ENCODE data around the gene AKT3.
"Not testable (repeated sequence)": the region's sequence is repeated elsewhere in the genome, so short reads cannot be mapped to it uniquely, and the experiment has no call there.

Gene AKT3

DNA sequence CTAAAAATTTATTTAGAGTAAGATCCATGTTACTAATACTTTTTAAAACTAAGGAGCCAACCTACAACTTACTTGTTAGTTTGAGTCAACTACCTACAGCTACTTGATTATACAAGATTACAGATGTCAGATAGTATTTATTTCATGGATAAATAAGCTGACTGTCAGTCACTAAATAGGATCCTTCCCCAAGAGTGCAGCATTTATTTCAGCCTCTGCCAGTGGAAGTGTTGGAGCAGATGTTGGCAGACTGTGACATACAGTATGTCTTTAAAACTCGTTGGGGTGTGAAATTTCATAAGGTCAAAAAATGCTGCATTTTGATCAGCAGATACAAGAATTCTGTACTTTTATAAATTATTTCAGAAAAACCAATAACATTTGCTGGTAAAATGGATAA is 156.2 kb downstream of the AKT3 start:
- no peak for DNase-seq (ENCODE audit: low spot score)

- no peak for DNase-seq (ENCODE audit: low spot score)
These were observed 163.9 kb downstream of the AKT3 start for GRCh38 chr1:243686159-243686558.

- no peak for DNase-seq (ENCODE audit: low spot score)
These were observed 169.2 kb downstream of the AKT3 start for GRCh38 chr1:243680860-243681259.

DNA sequence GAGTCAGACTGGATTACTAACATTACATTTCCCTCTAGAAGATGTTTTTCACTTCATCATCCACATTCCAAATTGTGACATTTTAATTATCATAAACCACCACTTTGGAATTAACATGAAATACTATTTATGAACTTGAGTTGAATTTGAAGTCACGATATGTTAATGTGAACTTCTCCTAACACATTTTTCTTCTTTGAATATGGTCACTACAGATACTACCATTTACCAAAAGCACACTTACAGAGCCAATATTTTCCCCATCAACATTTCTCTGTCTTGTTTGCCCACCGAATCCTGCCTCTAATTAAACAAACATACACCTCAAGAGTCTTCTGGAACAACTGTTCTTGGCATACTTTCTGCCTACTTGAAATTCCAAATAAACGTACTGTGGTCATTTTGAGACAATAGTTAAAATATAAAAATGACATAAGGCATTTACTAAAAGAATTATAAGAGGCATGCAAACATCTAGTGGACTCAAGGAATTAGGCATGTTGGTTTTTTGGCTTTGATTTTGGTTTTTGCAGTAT is 177.4 kb downstream of the AKT3 start:
- DNase-seq (ENCODE audit: low spot score) = no peak

- DNase-seq (ENCODE audit: low spot score) = no peak
These were observed 182.5 kb downstream of the AKT3 start for GRCh38 chr1:243667591-243667990.

DNA sequence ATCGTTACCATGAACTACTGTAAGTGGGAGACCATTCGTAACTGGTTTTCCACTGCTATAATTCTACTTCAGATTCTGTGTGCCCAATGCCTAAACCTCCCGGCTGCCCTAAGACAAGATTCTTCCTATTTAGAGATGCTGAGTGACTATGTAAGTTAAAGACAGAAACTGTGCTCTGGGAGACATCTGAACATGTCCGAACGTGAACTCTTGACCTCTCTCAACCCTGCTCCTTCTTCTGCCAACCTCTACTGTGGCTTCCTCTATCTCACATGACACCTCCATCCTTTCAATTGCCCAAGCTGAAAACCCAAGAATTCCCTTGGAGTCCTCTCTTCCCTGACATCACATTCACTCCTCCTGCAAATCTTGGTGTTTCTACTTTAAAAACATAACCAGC is 182.9 kb downstream of the AKT3 start:
- no peak for DNase-seq (ENCODE audit: low spot score)

DNA sequence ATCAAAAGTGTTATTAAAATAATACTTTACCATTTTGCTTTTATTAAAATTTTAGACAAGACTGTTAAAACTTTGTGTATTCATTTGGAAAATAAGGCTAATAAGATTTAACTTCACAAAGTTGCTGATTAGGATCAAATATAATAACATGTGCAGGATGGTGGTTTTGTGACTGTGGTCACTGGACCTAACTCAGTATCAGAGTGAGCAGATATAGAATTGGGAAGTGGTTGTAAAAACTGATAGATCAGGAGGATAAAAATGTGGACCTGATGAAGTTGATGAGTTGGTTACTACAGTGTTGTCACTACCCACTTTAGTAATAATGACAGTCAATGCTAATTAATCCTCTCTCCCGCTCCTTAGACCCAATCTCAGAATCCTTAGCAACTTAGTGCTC is 186.4 kb downstream of the AKT3 start:
- no peak for DNase-seq (ENCODE audit: low spot score)

DNA sequence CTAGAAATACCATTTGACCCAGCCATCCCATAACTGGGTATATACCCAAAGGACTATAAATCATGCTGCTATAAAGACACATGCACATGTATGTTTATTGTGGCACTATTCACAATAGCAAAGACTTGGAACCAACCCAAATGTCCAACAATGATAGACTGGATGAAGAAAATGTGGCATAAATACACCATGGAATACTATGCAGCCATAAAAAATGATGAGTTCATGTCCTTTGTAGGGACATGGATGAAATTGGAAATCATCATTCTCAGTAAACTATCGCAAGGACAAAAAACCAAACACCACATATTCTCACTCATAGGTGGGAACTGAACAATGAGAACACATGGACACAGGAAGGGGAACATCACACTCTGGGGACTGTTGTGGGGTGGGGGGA is 187.9 kb downstream of the AKT3 start:
- not testable (repeated sequence) for DNase-seq (ENCODE audit: low spot score)

DNA sequence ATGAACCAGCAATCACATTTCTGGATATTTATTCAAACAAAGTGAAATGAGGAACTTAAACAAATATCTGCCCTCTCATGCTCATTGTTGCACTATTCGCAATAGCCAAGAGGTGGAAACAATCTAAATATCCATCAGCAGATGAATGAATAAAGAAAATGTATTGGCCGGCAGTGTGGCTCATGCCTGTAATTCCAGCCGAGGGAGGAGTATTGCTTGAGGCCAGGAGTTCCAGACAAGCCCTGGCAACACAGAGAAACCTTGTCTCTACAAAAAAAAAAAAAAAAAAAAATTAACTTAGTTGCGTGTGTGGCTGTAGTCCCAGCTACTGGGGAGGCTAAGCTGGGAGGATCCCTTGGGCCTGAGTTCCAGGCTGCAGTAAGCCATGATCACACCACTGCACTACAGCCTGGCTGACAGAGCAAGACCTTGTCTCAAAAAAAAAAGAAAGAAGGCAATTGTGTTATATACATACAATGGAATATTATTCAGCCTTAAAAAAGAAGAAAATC is 191.4 kb downstream of the AKT3 start:
- DNase-seq (ENCODE audit: low spot score) = no peak

DNA sequence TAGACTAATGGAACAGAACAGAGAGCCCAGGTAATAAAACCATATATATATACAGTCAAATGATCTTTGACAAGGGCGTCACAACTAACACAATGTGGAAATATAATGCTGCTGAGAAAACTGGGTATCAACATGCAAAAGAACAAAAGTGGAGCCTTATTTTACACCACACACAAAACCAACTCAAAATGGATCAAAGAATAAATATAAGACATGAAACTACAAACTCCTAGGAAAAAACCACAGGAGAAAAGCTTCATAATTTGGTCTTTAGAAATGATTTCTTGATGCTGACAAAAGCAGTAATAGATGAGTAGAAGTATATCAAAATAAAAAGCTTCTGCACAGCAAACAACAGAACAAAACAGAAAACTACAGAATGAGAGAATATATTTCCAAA is 192.2 kb downstream of the AKT3 start:
- DNase-seq (ENCODE audit: low spot score) = no peak

GRCh38 chr1:243649530-243649929 is 200.5 kb downstream of the AKT3 start:
- DNase-seq (ENCODE audit: low spot score) = not testable (repeated sequence)

- DNase-seq (ENCODE audit: low spot score) = no peak
These were observed 203.2 kb downstream of the AKT3 start for GRCh38 chr1:243646841-243647240.

DNA sequence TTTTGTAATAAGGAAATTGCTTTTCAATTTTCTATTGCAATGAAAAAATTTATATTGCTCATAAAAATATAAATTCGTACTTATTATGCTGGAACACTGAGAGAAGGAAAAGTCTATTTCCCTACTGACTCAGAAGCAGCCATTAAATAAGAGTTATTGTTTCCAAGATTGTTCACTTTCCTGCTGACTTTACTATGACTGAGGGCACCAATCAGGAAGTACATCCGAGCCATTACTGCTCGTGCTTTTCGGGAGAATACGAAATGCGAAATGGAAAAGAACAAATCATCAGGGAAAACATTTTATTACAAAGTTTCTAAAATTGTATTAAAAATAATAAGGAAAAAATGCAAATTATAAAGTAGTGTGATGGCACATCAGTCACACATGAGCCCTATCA is 204.8 kb downstream of the AKT3 start:
- no peak for DNase-seq (ENCODE audit: low spot score)

- DNase-seq (ENCODE audit: low spot score) = no peak
These were observed 207.1 kb downstream of the AKT3 start for GRCh38 chr1:243642936-243643335.

- DNase-seq (ENCODE audit: low spot score) = no peak
These were observed 210.9 kb downstream of the AKT3 start for GRCh38 chr1:243639027-243639658.

DNA sequence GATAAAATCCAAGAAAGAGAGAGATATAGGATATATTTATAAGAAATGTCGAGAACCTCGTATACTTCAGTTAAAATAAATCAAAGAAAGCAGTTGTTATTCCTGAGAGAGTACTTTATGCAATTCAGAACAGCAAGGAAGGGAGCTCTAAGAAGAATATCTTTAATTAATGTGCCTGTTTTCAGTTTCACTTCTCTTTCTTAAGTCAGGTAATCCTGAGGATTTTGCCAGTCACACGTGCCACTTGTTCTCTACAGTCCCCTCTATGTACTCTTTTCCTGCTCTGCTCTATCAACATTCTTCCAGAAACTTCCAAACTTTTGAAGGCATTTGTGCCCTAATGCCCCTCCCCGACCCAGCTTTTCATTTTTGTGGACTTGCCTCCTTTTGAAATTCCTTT is 211.9 kb downstream of the AKT3 start:
- no peak for DNase-seq (ENCODE audit: low spot score)

GRCh38 chr1:243628476-243628907 is 221.6 kb downstream of the AKT3 start:
- DNase-seq (ENCODE audit: low spot score) = no peak

- DNase-seq (ENCODE audit: low spot score) = no peak
These were observed 226.2 kb downstream of the AKT3 start for GRCh38 chr1:243623841-243624240.

- DNase-seq (ENCODE audit: low spot score) = no peak
These were observed 228.1 kb downstream of the AKT3 start for GRCh38 chr1:243621973-243622372.

- no peak for DNase-seq (ENCODE audit: low spot score)
These were observed 229.9 kb downstream of the AKT3 start for GRCh38 chr1:243620096-243620495.

DNA sequence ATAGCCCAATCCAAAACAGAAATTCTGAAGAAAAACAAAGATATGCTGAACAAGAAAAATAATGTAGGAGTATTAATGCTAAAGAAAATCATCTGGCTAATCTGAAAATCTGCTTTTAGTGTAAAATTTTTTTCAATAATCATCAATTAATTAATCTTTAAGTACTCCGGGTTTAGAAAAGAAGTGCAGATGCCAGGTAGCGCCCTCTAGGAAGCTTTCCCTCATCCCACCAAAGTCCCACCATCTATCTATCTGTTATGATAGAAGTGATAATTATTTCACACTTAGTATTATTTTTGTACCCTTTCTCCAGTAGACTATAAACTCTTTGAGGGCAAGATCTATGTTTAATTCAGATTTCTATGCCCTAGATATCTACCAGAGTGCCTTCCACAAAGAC is 240.3 kb downstream of the AKT3 start:
- DNase-seq (ENCODE audit: low spot score) = no peak

DNA sequence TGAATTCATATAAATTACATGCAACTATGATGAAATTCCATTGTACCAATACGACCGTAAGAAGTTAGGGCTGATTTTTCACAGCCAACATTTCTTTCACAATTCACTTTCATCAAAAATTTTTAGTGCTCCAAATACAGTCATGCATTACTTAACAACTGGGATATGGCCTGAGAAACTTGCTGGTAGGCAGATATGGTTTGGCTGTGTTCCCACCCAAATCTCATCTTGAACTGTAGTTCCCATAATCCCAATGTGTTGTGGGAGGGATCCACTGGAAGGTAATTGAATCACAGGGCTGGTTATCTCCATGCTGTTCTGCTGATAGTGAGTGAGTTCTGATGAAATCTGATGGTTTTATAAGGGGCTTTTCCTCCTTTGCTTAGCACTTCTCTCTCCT is 244.4 kb downstream of the AKT3 start:
- no peak for DNase-seq (ENCODE audit: low spot score)

DNA sequence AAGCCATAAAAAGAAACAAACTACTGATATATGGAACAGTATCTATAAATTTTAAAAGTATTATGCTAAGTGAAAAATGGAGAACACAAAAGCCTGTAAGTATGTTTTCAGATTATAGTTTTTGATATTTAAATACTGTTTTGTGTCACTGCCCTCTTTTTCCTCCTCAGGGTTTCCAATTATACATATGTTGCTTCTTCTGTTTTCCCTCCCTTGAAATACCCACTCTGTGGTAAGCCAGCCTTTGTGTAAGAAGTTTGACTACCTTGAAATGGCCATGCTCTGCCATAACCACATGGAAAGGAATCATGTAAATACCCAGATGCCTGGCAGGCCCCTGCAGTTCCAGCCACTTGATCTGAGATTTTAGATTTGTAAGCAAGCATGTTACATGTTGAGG is 248.3 kb downstream of the AKT3 start:
- DNase-seq (ENCODE audit: low spot score) = no peak

GRCh38 chr1:243598433-243598832 is 251.6 kb downstream of the AKT3 start:
- DNase-seq (ENCODE audit: low spot score) = no peak

Measured in hematopoietic multipotent progenitor cell treated with erythropoietin and hydrocortisone succinate and interleukin-3 and kit ligand, for 17 days (in vitro differentiated cells).